Peyer's patch (tissue), 4 donors: Measurements from ENCODE around the gene TMEM87B.

Experiments used
- CTCF ChIP-seq, 6 experiments: fragments of 450-650 bp in 4 of 6; fragments of 200-600 bp in 2 of 6; sonication (generic) in 1 of 6; IDR thresholded peaks; one replicate each; pipeline ENCODE4 v1.5.1; 2017 to 2019; ENCODE audit warnings: antibody characterized with exemption in 6 of 6, mild to moderate bottlenecking in 3 of 6, moderate library complexity in 1 of 6
- POLR2A ChIP-seq, 2 donors: fragments of 450-650 bp; IDR thresholded peaks; one replicate each; pipeline ENCODE4 v1.5.1; 2017; ENCODE audit warnings: antibody characterized with exemption in 2 of 2, mild to moderate bottlenecking in 2 of 2, moderate library complexity in 2 of 2

- no peak for TF ChIP-seq CTCF (IDR thresholded peaks at IDR 0.05)
- TF ChIP-seq POLR2A (IDR thresholded peaks at IDR 0.05) = no peak
Observed at GRCh38 chr2:112153179-112153490, 98.1 kb downstream of the TMEM87B start.
